ENCODE data around the gene FGF19.

The FGF19 gene

GRCh38 chr11:69682221-69682620 is 21.6 kb downstream of the FGF19 start:
- H3K4me3 ChIP-seq (IDR thresholded peaks at IDR 0.05; ENCODE audit: insufficient read depth, low read depth, low read length): no peak overlapping the region
- no peak for TF ChIP-seq CTCF (conservative IDR thresholded peaks at IDR 0.05; ENCODE audit: low read depth, low read length)
- H3K4me1 ChIP-seq (ENCODE audit: low read depth, poor library complexity, severe bottlenecking): no peaks in the 10 kb centered on the region
- H3K79me2 ChIP-seq (ENCODE audit: insufficient read depth, low read depth): no peaks in the 10 kb centered on the region
- no peak overlapping the region for H2AFZ ChIP-seq (ENCODE audit: low read depth)
- no peak overlapping the region for H3K9ac ChIP-seq
- no peaks in the 10 kb centered on the region for H4K20me1 ChIP-seq (ENCODE audit: insufficient read depth)
- no peaks in the 10 kb centered on the region for H3K27me3 ChIP-seq (ENCODE audit: insufficient read depth, low read depth)
- no peak overlapping the region for H3K4me2 ChIP-seq
- H3K27ac ChIP-seq: no peak overlapping the region
- no peaks in the 10 kb centered on the region for H3K36me3 ChIP-seq (ENCODE audit: insufficient read depth)

GRCh38 chr11:69680688-69681087 is 23.1 kb downstream of the FGF19 start:
- no peak for TF ChIP-seq CTCF (conservative IDR thresholded peaks at IDR 0.05; ENCODE audit: low read depth, low read length)
- Histone ChIP-seq H3K79me2 (ENCODE audit: insufficient read depth, low read depth) (no peaks in the 10 kb centered on the region), H3K4me2 (no peak overlapping the region), H2AFZ (ENCODE audit: low read depth) (no peak overlapping the region), H4K20me1 (ENCODE audit: insufficient read depth) (no peaks in the 10 kb centered on the region), H3K27me3 (ENCODE audit: insufficient read depth, low read depth) (no peaks in the 10 kb centered on the region), H3K36me3 (ENCODE audit: insufficient read depth) (no peaks in the 10 kb centered on the region), H3K9ac (no peak overlapping the region), H3K27ac (no peak overlapping the region), H3K4me1 (ENCODE audit: low read depth, poor library complexity, severe bottlenecking) (no peaks in the 10 kb centered on the region), H3K4me3 (IDR thresholded peaks at IDR 0.05; ENCODE audit: insufficient read depth, low read depth, low read length) (no peak overlapping the region)

- no peaks in the 10 kb centered on the region for H3K36me3 ChIP-seq (ENCODE audit: insufficient read depth)
- H3K4me2 ChIP-seq: no peak overlapping the region
- H3K4me3 ChIP-seq (IDR thresholded peaks at IDR 0.05; ENCODE audit: insufficient read depth, low read depth, low read length): no peak overlapping the region
- no peak overlapping the region for H3K9ac ChIP-seq
- H4K20me1 ChIP-seq (ENCODE audit: insufficient read depth): no peaks in the 10 kb centered on the region
- peaks cover 23% of the 10 kb centered on the region for H3K79me2 ChIP-seq (ENCODE audit: insufficient read depth, low read depth)
- H3K4me1 ChIP-seq (ENCODE audit: low read depth, poor library complexity, severe bottlenecking): peaks cover 12% of the 10 kb centered on the region
- no peak for TF ChIP-seq CTCF (conservative IDR thresholded peaks at IDR 0.05; ENCODE audit: low read depth, low read length)
- no peak overlapping the region for H3K27ac ChIP-seq
- H3K27me3 ChIP-seq (ENCODE audit: insufficient read depth, low read depth): no peaks in the 10 kb centered on the region
- no peak overlapping the region for H2AFZ ChIP-seq (ENCODE audit: low read depth)
Observed at GRCh38 chr11:69677749-69678148, 26.1 kb downstream of the FGF19 start.

GRCh38 chr11:69674886-69675714 is 28.7 kb downstream of the FGF19 start, which contains the start of gene LTO1:
TSS of gene LTO1 (minus strand) at chr11:69675353. CDS start at chr11:69675239, 114 bp downstream.
- Histone ChIP-seq H3K9ac (peak within 1 kb of the TSS; percentile 78), H3K4me3 (IDR thresholded peaks at IDR 0.05; ENCODE audit: insufficient read depth, low read depth, low read length) (no peak within 1 kb of the TSS), H4K20me1 (ENCODE audit: insufficient read depth) (no peaks in the 10 kb centered on the region), H3K36me3 (ENCODE audit: insufficient read depth) (no peaks in the 10 kb centered on the region), H3K79me2 (ENCODE audit: insufficient read depth, low read depth) (peaks cover 23% of the 10 kb centered on the region), H3K27ac (peak within 1 kb of the TSS; percentile 42), H3K4me1 (ENCODE audit: low read depth, poor library complexity, severe bottlenecking) (peaks cover 12% of the 10 kb centered on the region), H2AFZ (ENCODE audit: low read depth) (peak within 1 kb of the TSS; percentile 87), H3K4me2 (peak within 1 kb of the TSS; percentile 99), H3K27me3 (ENCODE audit: insufficient read depth, low read depth) (no peaks in the 10 kb centered on the region)
- no peak for TF ChIP-seq CTCF (conservative IDR thresholded peaks at IDR 0.05; ENCODE audit: low read depth, low read length)

Measured in KMS-11 (cell line).